A673 (cell line): ENCODE results near the gene LMF2. TPM values are rescaled to one million over a fixed set of nuclear protein-coding genes. Genes with fewer than 3 reads are reported as not detected.

Experiments
- BruUV-seq: library from RNA; stranded (reverse); fragments of 400-500 nt; replicated peaks from 2 replicates; lab custom pipeline; 2021; lab: Mats Ljungman, UMichigan
- CTCF ChIA-PET: fragments of 300-600 bp; sonication (Branson Sonifier 250); formaldehyde crosslinking; loops from one replicate; lab custom pipeline; 2022; ENCODE audit warnings: antibody characterized with exemption; lab: Charles Lee
- POLR2A ChIA-PET: fragments of 300-600 bp; sonication (Branson Sonifier 250); formaldehyde crosslinking; loops from one replicate; lab custom pipeline; 2022; ENCODE audit warnings: antibody characterized with exemption; ENCODE audit not compliant: low non-redundant PET; lab: Charles Lee
- DNase-seq: peaks from one replicate; pipeline ENCODE4 v3.0.0-alpha.2; 2015; ENCODE audit warnings: low spot score
- H3K27ac ChIP-seq: fragments of 200-600 bp; sonication (generic); 2 replicates; pipeline ENCODE4 v1.5.1; 2016; ENCODE audit warnings: mixed run types, low read depth, mild to moderate bottlenecking, mixed read lengths, antibody characterized with exemption, low read length; ENCODE audit not compliant: poor library complexity, severe bottlenecking
- H3K27me3 ChIP-seq: fragments of 200-600 bp; sonication (generic); replicated peaks from 2 replicates; pipeline ENCODE4 v1.6.1; 2017; ENCODE audit warnings: mixed run types, low read depth, mild to moderate bottlenecking, mixed read lengths, antibody characterized with exemption, low read length; ENCODE audit not compliant: insufficient read depth, poor library complexity
- H3K36me3 ChIP-seq: fragments of 200-600 bp; sonication (generic); 2 replicates; pipeline ENCODE4 v1.6.1; 2016; ENCODE audit warnings: mixed run types, mild to moderate bottlenecking, mixed read lengths, antibody characterized with exemption, low read length; ENCODE audit not compliant: insufficient read depth, poor library complexity, severe bottlenecking
- H3K4me1 ChIP-seq: fragments of 200-600 bp; sonication (generic); 2 replicates; pipeline ENCODE4 v1.6.1; 2017; ENCODE audit warnings: mixed run types, mild to moderate bottlenecking, mixed read lengths, antibody characterized with exemption, low read length; ENCODE audit not compliant: insufficient read depth, poor library complexity, severe bottlenecking
- H3K4me3 ChIP-seq: fragments of 200-600 bp; sonication (generic); 2 replicates; pipeline ENCODE4 v1.5.1; 2016; ENCODE audit warnings: low read depth, mixed run types, mild to moderate bottlenecking, mixed read lengths, low read length; ENCODE audit not compliant: poor library complexity, severe bottlenecking
- H3K9me3 ChIP-seq: fragments of 200-600 bp; sonication (generic); 2 replicates; pipeline ENCODE4 v1.6.1; 2016; ENCODE audit warnings: mixed run types, low read depth, mild to moderate bottlenecking, mixed read lengths, antibody characterized with exemption, low read length; ENCODE audit not compliant: poor library complexity, severe bottlenecking
- CTCF ChIP-seq: fragments of 300-800, 200-600 bp; sonication (generic); conservative IDR thresholded peaks from 2 replicates; pipeline ENCODE4 v1.5.1; 2017; ENCODE audit warnings: low read depth, mild to moderate bottlenecking, antibody characterized with exemption, low read length, moderate library complexity, mixed read lengths
- EZH2 ChIP-seq: fragments of 200-600 bp; sonication (generic); IDR thresholded peaks from 2 replicates; pipeline ENCODE4 v1.6.1; 2017; ENCODE audit warnings: borderline replicate concordance, low read depth, mild to moderate bottlenecking, mixed read lengths, antibody characterized with exemption, low read length; ENCODE audit not compliant: poor library complexity, severe bottlenecking
- intact Hi-C: fragments of 100-400 bp; cut with micrococcal nuclease; formaldehyde crosslinking; loops from one replicate; pipeline ENCODE4 v1.10.0; 2022; ENCODE audit not compliant: unreplicated experiment
- total RNA-seq: library from RNA; stranded (reverse); gene quantifications from 2 replicates; pipeline ENCODE4 v1.2.3, GENCODE V29; 2021

The LMF2 gene
- total RNA-seq, 1 experiment from 2014 or later: 79.2 TPM

DNA sequence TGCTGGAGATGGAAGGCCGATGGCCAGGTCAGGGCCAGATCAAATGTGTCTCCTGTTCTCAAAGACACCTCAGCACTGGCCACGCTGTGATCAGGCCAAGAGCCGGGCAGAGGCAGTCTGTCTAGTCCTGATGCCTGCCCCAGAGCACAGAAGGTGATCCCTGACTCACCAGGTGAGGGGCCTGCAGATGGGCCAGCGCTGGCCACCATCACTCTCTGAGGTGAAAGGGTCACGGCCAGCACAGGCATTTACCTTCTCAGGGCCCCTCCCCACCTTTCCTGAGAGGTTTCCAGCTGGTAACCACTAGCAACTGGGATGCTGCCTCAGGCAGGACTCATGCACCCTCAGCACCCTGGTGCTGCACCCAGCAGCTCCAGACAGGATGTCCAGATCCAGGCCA, 35.5 kb downstream of the LMF2 start:
- H3K9me3 ChIP-seq: no peaks in the 10 kb centered on the region
- CTCF ChIA-PET: no interaction called here

DNA sequence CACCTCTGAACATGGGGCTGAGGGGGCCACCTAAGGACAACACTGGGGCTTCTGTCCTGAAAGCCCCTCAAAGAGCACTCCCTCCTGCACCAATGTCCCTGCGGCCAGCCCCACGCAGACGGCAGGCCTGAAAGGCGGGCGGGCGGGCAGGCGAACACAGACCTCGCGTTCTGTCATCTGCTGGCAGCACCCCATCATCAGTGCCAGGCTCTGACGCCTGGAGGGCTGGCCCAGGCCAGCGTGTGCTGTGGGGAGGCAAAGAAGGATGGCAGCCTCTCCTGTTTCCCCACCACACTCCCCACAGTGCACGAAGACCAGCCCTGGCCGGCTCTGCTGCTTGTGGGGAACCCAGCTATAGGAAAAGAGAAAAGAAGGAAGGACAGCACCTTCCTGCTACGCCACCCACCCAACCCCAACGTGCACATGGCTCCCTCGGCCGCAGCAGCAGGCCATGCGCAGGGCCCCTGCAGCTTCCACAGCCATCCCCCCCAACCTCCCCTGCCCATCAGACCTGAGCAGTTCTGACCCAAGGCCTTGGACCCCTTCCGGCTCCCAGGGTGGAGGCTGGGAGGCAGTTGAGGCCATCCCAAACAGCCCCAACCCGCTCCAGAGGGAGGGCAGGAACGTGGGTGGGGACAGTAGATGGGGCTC, 36.2 kb downstream of the LMF2 start:
- H3K27me3 ChIP-seq: no peaks in the 10 kb centered on the region
- H3K27ac ChIP-seq: peak overlapping the region; percentile 42
- ChIA-PET CTCF (no interaction called here), POLR2A (no interaction called here)
- intact Hi-C loops: no loop called here
- BruUV-seq: no TSS peak
- peaks cover 32% of the 10 kb centered on the region for H3K4me1 ChIP-seq
- H3K36me3 ChIP-seq: peaks cover 13% of the 10 kb centered on the region
- TF ChIP-seq CTCF: no peak
- TF ChIP-seq EZH2: no peak
- no peaks in the 10 kb centered on the region for H3K9me3 ChIP-seq
- DNase-seq: no peak
- no peak overlapping the region for H3K4me3 ChIP-seq

More for the DNA sequence above, 35.5 kb downstream of the LMF2 start:
- BruUV-seq: no TSS peak
- H3K4me3 ChIP-seq: no peak overlapping the region
- TF ChIP-seq EZH2 (no peak), CTCF (no peak)
- H3K4me1 ChIP-seq: peaks cover 32% of the 10 kb centered on the region
- POLR2A ChIA-PET: no interaction called here
- peaks cover 7% of the 10 kb centered on the region for H3K36me3 ChIP-seq
- H3K27me3 ChIP-seq: no peaks in the 10 kb centered on the region
- DNase-seq: no peak
- no peak overlapping the region for H3K27ac ChIP-seq
- intact Hi-C loops: no loop called here

DNA sequence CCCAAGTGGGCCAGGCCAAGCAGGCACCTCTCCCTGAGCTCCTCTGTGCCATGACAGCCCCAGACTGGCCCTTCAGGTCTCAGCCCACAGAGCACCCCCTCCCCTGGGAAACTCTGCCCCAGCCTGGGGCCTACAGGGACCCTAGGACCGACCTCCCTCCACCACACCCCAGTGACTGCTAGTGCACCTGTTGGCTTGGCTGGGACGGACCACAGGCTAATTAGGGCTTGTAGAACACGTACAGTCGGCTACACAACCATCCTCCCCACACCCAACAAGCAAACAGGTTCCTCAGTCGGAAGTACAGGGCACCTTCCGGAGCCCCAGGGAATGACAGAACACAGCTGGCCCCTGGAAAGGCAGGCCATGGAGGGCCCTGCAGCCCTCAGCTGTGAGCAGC, 37.0 kb downstream of the LMF2 start:
- ChIA-PET POLR2A (no interaction called here), CTCF (no interaction called here)
- BruUV-seq: no TSS peak
- intact Hi-C loops: no loop called here
- TF ChIP-seq CTCF (no peak), EZH2 (no peak)
- Histone ChIP-seq H3K4me3 (no peak overlapping the region), H3K27me3 (no peaks in the 10 kb centered on the region), H3K36me3 (peaks cover 20% of the 10 kb centered on the region), H3K27ac (peak overlapping the region; percentile 42), H3K9me3 (no peaks in the 10 kb centered on the region), H3K4me1 (peaks cover 31% of the 10 kb centered on the region)
- DNase-seq: no peak
